ENCODE results near the gene SORBS1. TPM values are rescaled to one million over a fixed set of nuclear protein-coding genes. Genes with fewer than 3 reads are reported as not detected.
A peak's percentile ranks its signal among the peaks of the same experiment; 100 is the strongest.

SORBS1 gene
- total and polyA plus RNA-seq, 4 donors: 33.2 to 71.3 (median 44.1) TPM

DNA sequence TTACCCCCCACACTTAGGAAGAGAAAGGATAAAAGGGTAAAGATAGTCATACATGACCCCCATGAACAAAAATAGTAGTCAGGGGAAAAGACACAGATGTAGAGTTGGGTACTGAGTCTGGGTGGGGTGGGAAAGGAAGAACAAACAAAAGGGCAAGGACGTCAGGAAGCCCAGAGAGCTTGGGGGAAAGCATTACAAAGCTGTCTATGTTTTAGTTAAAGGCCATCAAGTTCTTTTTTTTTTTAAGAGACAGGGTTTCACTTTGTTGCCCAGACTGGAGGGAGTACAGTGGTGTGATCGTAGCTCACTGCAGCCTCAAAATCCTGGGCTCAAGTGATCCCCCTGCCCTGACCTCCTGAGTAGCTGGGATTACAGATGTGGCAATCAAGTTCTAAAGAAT is 172.0 kb downstream of the SORBS1 start:
- WGBS: 65% methylated on average over 2 of the region's 2 CpGs
- TF ChIP-seq YY1 (IDR thresholded peaks at IDR 0.05) (no peak), RAD21 (IDR thresholded peaks at IDR 0.05) (no peak), TAF1 (conservative IDR thresholded peaks at IDR 0.05) (no peak), RXRA (IDR thresholded peaks at IDR 0.05) (no peak)
- TF ChIP-seq, protein P1, sequence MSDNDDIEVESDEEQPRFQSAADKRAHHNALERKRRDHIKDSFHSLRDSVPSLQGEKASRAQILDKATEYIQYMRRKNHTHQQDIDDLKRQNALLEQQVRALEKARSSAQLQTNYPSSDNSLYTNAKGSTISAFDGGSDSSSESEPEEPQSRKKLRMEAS (IDR thresholded peaks at IDR 0.05): no peak
- DNase-seq (ENCODE audit: low spot score): no peak
- H3K9me3 ChIP-seq (ENCODE audit: control insufficient read depth in 4 of 4, low read length in 3 of 4): no peaks in the 10 kb centered on the region
- peaks cover 0 to 23% (median 18%) of the 10 kb centered on the region in 4 donors for H3K4me1 ChIP-seq (ENCODE audit: control insufficient read depth in 4 of 4, insufficient read depth in 4 of 4, low read length in 3 of 4)
- peak overlapping the region in 1 of 2 donors; percentile 55 for H3K27ac ChIP-seq (ENCODE audit: low read depth in 1 of 2, low read length in 2 of 2)
- peaks cover 4 to 25% (median 12%) of the 10 kb centered on the region in 4 donors for H3K36me3 ChIP-seq (ENCODE audit: control insufficient read depth in 4 of 4, insufficient read depth in 3 of 4, low read depth in 1 of 4, low read length in 3 of 4)
- no peaks in the 10 kb centered on the region for H3K27me3 ChIP-seq (ENCODE audit: control insufficient read depth in 4 of 4, insufficient read depth in 4 of 4, low read length in 3 of 4)
- H3K9ac ChIP-seq (ENCODE audit: low read depth in 1 of 2, low read length in 2 of 2): no peak overlapping the region
- H3K4me3 ChIP-seq (ENCODE audit: low read depth in 1 of 3, low read length in 3 of 3): no peak overlapping the region

DNA sequence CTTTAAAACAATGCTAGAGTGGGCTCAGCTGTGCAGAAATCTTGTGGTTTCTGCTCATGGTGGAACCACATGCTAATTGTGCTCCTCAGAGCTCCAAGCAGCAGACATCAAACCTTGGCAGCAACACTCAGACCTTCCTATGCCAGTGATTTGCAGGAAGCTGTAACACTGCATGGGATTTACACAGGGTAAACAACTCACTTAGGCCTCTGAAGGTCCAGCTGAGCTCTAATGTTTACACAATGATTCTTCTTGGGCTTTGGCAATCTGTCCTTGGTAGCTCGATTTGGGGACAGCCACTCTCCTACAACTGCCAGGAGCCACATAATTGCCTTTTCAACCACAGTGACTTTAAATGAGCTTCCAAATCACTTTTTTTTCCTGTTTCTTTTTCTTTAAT is 172.6 kb downstream of the SORBS1 start:
- Histone ChIP-seq H3K9ac (ENCODE audit: low read depth in 1 of 2, low read length in 2 of 2) (no peak overlapping the region), H3K27me3 (ENCODE audit: control insufficient read depth in 4 of 4, insufficient read depth in 4 of 4, low read length in 3 of 4) (no peaks in the 10 kb centered on the region), H3K27ac (ENCODE audit: low read depth in 1 of 2, low read length in 2 of 2) (peak overlapping the region; percentile 35 to 44), H3K4me1 (ENCODE audit: control insufficient read depth in 4 of 4, insufficient read depth in 4 of 4, low read length in 3 of 4) (peaks cover 0 to 23% (median 18%) of the 10 kb centered on the region in 4 donors), H3K9me3 (ENCODE audit: control insufficient read depth in 4 of 4, low read length in 3 of 4) (no peaks in the 10 kb centered on the region), H3K36me3 (ENCODE audit: control insufficient read depth in 4 of 4, insufficient read depth in 3 of 4, low read depth in 1 of 4, low read length in 3 of 4) (peaks cover 4 to 26% (median 16%) of the 10 kb centered on the region in 4 donors), H3K4me3 (ENCODE audit: low read depth in 1 of 3, low read length in 3 of 3) (no peak overlapping the region)
- 7% methylated on average over 1 of the region's 1 CpG for WGBS
- DNase-seq (ENCODE audit: low spot score): no peak
- TF ChIP-seq, protein P2, sequence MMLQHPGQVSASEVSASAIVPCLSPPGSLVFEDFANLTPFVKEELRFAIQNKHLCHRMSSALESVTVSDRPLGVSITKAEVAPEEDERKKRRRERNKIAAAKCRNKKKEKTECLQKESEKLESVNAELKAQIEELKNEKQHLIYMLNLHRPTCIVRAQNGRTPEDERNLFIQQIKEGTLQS (IDR thresholded peaks at IDR 0.05): no peak
- TF ChIP-seq FOXA1 (IDR thresholded peaks at IDR 0.05) (peak; percentile 43), EGR1 (IDR thresholded peaks at IDR 0.05; ENCODE audit: low read depth in 2 of 2) (no peak), JUND (IDR thresholded peaks at IDR 0.05) (peak; percentile 53 to 59), HNF4A (conservative IDR thresholded peaks at IDR 0.05) (peak; percentile 54 to 64), HNF4G (IDR thresholded peaks at IDR 0.05) (peak; percentile 7), FOXA2 (IDR thresholded peaks at IDR 0.05) (peak; percentile 92), RXRA (IDR thresholded peaks at IDR 0.05) (peak; percentile 49 to 62), YY1 (IDR thresholded peaks at IDR 0.05) (no peak), TAF1 (conservative IDR thresholded peaks at IDR 0.05) (no peak), NR2F2 (IDR thresholded peaks at IDR 0.05) (no peak), GABPA (IDR thresholded peaks at IDR 0.05 in 1 of 2, conservative IDR thresholded peaks at IDR 0.05 in 1 of 2) (no peak), RAD21 (IDR thresholded peaks at IDR 0.05) (peak; percentile 41 to 53), SP1 (IDR thresholded peaks at IDR 0.05) (peak; percentile 37)
- TF ChIP-seq, protein P1 (IDR thresholded peaks at IDR 0.05): peak; percentile 36
- TF ChIP-seq, protein P3, sequence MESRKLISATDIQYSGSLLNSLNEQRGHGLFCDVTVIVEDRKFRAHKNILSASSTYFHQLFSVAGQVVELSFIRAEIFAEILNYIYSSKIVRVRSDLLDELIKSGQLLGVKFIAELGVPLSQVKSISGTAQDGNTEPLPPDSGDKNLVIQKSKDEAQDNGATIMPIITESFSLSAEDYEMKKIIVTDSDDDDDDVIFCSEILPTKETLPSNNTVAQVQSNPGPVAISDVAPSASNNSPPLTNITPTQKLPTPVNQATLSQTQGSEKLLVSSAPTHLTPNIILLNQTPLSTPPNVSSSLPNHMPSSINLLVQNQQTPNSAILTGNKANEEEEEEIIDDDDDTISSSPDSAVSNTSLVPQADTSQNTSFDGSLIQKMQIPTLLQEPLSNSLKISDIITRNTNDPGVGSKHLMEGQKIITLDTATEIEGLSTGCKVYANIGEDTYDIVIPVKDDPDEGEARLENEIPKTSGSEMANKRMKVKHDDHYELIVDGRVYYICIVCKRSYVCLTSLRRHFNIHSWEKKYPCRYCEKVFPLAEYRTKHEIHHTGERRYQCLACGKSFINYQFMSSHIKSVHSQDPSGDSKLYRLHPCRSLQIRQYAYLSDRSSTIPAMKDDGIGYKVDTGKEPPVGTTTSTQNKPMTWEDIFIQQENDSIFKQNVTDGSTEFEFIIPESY (IDR thresholded peaks at IDR 0.05): no peak
- TF ChIP-seq, protein P4, sequence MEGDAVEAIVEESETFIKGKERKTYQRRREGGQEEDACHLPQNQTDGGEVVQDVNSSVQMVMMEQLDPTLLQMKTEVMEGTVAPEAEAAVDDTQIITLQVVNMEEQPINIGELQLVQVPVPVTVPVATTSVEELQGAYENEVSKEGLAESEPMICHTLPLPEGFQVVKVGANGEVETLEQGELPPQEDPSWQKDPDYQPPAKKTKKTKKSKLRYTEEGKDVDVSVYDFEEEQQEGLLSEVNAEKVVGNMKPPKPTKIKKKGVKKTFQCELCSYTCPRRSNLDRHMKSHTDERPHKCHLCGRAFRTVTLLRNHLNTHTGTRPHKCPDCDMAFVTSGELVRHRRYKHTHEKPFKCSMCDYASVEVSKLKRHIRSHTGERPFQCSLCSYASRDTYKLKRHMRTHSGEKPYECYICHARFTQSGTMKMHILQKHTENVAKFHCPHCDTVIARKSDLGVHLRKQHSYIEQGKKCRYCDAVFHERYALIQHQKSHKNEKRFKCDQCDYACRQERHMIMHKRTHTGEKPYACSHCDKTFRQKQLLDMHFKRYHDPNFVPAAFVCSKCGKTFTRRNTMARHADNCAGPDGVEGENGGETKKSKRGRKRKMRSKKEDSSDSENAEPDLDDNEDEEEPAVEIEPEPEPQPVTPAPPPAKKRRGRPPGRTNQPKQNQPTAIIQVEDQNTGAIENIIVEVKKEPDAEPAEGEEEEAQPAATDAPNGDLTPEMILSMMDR (IDR thresholded peaks at IDR 0.05; ENCODE audit: low read depth, low read length, missing input control): no peak
- TF ChIP-seq, protein P5, sequence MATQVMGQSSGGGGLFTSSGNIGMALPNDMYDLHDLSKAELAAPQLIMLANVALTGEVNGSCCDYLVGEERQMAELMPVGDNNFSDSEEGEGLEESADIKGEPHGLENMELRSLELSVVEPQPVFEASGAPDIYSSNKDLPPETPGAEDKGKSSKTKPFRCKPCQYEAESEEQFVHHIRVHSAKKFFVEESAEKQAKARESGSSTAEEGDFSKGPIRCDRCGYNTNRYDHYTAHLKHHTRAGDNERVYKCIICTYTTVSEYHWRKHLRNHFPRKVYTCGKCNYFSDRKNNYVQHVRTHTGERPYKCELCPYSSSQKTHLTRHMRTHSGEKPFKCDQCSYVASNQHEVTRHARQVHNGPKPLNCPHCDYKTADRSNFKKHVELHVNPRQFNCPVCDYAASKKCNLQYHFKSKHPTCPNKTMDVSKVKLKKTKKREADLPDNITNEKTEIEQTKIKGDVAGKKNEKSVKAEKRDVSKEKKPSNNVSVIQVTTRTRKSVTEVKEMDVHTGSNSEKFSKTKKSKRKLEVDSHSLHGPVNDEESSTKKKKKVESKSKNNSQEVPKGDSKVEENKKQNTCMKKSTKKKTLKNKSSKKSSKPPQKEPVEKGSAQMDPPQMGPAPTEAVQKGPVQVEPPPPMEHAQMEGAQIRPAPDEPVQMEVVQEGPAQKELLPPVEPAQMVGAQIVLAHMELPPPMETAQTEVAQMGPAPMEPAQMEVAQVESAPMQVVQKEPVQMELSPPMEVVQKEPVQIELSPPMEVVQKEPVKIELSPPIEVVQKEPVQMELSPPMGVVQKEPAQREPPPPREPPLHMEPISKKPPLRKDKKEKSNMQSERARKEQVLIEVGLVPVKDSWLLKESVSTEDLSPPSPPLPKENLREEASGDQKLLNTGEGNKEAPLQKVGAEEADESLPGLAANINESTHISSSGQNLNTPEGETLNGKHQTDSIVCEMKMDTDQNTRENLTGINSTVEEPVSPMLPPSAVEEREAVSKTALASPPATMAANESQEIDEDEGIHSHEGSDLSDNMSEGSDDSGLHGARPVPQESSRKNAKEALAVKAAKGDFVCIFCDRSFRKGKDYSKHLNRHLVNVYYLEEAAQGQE (IDR thresholded peaks at IDR 0.05): peak; percentile 53

Measured in liver (tissue), 9 donors.